ENCODE measurements around the gene NFATC1.

Gene NFATC1

DNA sequence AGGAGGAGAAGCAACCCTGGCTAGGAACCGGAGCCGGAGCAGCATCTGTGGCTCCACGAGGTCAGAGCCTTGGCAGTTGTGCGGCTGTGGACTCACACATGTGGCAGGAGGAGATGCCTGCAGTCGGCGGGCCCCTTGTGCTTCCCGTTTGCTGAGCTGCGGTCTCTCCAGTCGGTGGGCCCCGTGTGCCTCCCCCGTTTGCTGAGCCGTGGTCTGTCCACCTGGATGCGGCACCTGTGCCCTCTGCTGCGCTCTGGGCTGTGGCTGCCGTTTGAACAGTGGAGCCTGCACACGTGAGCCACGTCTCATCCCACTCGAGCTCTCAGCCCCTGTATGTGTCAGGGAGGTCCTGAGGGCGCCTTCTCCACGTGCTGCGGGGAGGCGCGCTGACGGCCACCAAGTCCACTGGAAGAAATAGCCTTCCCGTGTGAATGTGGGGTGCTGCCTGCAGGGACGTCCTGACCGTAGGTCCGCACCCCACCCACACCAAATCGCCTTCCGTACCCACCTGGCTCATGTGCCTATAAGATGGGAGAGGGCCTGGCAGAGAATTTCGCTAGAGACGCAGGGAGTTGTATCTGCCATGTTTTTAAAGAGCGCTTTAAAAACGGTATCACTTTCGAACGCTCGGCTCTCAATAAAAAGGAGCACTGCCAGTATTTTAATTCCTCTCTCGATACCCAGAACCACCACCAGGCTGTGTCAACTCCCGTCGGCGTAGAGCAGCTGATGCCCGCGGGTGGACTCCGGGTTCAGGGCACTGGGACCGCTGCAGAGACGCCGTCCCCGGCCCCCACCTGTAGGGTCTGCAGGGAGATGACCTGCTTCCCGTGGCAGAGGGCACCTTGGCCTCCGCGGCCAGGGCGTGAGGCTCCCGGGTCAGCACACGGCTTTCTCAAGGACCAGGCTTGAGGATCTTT lies 117.0 kb downstream of the NFATC1 start:
- H3K27ac ChIP-seq: no peak overlapping the region
- no peak for DNase-seq (ENCODE audit: low read depth, low spot score)

DNA sequence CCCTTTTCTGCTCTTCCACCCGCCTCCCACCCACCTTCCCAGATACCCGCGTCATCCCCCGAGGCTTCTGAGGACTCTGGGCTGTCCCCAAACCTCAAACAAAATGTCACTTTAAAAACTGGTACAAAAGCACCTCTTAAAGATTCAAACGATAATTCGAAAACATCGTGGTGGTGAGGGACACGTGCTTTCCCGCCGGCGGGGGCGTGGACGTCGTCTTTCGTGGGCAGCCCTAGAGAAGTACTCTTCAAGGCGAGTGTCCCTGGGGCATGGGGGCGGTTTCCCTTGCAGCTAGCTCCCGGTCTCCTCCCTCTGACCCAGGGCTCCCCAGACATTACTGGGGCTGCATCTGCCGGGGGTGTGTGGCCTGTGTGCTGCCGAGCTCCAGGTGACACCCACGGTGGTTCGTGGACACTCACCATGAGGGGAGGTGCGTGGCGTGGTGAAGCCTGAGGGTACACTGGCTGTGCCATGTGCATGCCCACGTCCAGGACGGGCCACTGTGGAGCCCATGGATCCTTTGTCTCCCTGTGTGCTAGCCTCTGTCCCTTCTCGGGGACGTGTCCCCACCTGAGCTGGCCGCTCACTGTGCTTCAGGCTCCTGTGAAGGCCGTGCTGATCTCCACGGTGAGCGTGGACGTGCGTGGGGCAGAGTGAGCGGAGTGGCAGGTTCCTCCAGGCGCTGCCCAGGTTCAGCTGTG lies 117.8 kb downstream of the NFATC1 start:
- no peak overlapping the region for H3K27ac ChIP-seq
- DNase-seq (ENCODE audit: low read depth, low spot score): no peak

DNA sequence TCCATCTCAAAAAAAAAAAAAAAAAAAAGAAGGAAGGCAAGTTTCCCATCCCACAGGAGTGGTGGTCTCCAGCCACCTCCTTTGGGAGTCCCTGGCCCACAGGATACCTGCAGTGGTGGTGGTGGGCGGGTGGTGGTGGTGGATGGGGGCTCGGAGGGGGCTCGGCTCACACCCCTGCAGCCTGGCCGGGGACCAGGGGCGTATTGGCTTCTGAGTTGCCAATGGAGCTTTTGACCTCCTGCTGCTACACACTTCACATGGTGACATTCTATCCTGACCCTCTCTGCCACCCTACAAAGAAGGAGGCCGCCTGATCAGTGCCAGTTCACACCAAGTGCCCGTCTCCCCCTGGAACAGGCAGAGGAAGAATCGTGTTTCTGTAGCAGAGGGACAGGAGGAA lies 119.6 kb downstream of the NFATC1 start:
- H3K27ac ChIP-seq: no peak overlapping the region
- no peak for DNase-seq (ENCODE audit: low read depth, low spot score)

DNA sequence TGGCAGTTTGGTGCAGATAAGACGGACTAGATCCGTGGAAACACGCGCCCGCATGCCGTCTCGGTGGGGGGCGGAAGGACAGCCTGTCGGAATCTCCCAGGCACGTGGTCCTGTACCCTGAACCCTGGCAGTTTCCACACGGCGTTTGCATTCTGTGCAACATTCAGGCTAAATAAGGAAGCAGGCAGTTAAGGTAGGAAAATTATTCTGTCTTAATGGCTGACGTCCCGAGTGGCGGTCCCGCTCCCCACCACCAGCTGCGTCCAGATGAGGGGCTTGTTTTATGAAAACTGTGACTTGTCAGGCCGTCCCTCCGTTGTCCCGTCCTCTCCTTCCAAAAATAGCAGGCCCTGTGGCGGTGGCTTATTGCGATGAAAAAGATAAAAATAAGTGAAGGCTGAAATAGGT lies 120.2 kb downstream of the NFATC1 start:
- DNase-seq (ENCODE audit: low read depth, low spot score): no peak
- no peak overlapping the region for H3K27ac ChIP-seq

DNA sequence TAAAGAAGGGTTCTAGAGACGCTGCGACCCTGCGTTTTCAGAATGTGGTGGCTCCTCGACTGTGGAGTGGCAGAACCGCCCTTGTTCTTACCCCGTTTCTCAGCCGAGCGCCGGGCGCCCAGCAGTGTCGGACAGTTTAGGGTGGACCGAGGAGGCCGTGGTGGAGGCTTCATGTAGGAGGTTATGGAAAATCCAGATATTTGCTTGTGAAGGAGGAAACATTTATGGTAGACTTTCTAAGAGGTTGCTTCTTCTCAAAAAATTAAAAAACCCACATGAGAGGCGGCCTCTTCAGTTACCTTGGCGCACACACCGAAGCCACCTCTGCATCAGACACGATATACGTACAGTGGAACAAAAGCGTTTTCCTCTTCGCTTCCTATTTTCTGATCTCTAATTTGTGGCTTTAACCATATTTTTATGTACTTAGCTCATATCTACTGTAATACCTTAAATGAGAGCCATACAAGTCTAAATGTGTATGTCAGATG lies 120.8 kb downstream of the NFATC1 start:
- DNase-seq (ENCODE audit: low read depth, low spot score): no peak
- no peak overlapping the region for H3K27ac ChIP-seq

DNA sequence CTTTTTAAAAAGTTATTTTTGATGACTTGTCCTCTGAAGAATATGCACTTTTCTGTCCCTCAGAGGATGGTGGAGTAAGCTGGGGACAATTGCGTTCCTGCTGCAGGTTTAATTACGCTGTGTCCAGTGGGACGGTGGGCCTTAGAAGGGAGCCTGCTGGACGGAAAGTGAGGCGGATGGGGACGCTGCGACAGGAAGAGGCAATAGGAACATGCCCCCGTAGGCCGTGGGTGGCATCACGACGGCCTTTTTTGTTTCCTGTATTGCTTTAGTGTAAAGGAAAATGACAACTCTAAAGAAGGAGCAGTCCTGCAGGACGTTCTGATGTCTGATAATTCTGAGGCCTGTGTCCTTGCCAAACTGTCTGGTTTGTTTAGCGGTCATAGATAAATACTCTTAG lies 121.6 kb downstream of the NFATC1 start:
- no peak overlapping the region for H3K27ac ChIP-seq
- DNase-seq (ENCODE audit: low read depth, low spot score): no peak

GRCh38 chr18:79518028-79518682 lies 122.4 kb downstream of the NFATC1 start:
- no peak overlapping the region for H3K27ac ChIP-seq
- DNase-seq (ENCODE audit: low read depth, low spot score): no peak

- no peak for DNase-seq (ENCODE audit: low read depth, low spot score)
- H3K27ac ChIP-seq: no peak overlapping the region
Measured at GRCh38 chr18:79518683-79519128, 123.0 kb downstream of the NFATC1 start.

GRCh38 chr18:79519751-79520477 lies 124.2 kb downstream of the NFATC1 start:
- no peak for DNase-seq (ENCODE audit: low read depth, low spot score)

DNA sequence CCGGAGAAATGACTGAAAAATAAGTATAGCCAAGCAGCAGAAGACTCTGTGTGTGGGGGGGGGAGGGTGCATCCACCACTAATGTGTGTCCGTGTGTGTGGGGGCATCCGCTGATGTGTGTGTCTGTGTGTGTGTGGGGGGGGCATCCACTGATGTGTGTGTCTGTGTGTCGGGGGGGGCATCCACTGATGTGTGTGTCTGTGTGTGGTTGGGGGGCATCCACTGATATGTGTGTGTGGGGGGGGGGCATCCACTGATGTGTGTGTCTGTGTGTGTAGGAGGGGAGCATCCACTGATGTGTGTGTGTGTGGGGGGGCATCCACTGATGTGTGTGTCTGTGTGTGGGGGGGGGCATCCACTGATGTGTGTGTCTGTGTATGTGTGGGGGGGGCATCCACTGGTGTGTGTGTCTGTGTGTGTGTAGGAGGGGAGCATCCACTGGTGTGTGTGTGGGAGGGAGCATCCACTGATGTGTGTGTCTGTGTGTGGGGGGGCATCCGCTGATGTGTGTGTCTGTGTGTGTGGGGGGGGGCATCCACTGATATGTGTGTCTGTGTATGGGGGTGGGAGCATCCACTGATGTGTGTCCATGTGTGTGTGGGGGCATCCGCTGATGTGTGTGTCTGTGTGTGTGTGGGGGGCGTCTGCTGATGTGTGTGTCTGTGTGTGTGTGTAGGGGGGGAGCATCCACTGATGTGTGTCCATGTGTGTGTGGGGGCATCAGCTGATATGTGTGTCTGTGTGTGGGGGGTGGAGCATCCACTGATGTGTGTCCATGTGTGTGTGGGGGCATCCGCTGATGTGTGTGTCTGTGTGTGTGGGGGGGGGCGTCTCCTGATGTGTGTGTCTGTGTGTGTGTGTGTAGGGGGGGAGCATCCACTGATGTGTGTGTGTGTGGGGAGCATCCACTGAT lies 125.0 kb downstream of the NFATC1 start:
- H3K27ac ChIP-seq: no peak overlapping the region
- no peak for DNase-seq (ENCODE audit: low read depth, low spot score)

More at GRCh38 chr18:79519751-79520477, 124.2 kb downstream of the NFATC1 start:
- H3K27ac ChIP-seq: no peak overlapping the region

- H3K27ac ChIP-seq: no peak overlapping the region
- no peak for DNase-seq (ENCODE audit: low read depth, low spot score)
Measured at GRCh38 chr18:79521416-79522205, 125.9 kb downstream of the NFATC1 start.

- no peak for DNase-seq (ENCODE audit: low read depth, low spot score)
Measured at GRCh38 chr18:79522451-79523205, 126.9 kb downstream of the NFATC1 start.

DNA sequence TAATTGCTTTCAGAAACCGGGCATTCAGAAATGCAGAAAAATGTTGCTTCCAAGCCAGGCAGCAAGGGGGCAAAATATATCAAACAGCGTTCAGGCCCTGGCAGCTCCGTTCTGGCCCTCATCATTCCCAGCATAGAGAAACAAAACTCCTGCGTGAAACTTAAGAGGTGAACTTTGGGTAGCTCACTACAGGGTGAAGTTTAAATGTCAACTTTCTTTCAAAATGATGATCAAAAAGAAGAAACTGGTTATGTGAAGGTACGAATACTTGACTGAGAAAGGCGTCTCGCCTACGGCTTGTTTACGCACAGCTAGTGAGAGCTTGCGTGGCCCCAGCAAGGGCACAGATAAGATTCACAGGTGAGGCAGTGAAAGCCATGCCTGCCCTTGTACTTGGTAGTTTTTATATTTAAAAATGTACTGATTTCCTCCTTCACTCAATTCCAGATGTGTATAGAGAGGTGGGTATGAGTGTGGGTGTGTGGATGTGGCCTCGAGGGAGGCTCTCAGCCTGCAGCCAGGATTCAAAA lies 127.5 kb downstream of the NFATC1 start:
- no peak for DNase-seq (ENCODE audit: low read depth, low spot score)
- no peak overlapping the region for H3K27ac ChIP-seq

More at GRCh38 chr18:79522451-79523205, 126.9 kb downstream of the NFATC1 start:
- H3K27ac ChIP-seq: no peak overlapping the region

DNA sequence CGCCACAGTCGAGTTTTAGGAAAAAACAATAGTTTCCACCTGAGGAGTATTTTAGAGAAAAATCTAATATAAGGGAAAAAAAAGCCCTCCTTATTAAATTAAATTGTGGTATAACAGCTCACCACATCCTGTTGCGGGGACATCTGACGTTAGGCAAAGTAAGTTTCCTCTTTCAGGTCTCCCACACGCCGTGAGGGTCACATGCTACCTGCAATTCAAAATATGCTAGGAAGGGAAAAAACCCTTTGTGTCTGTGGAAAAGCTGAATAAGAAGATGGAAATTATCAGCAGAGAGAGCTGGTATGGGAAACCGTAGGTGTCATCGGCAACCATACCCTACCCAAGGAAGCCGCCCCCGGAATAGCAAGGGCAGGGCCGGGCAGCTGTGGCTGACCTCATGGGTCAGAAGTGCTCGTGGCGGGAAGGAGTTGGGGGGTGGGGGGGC lies 128.0 kb downstream of the NFATC1 start:
- no peak for DNase-seq (ENCODE audit: low read depth, low spot score)

GRCh38 chr18:79524181-79525078 lies 128.7 kb downstream of the NFATC1 start:
- no peak overlapping the region for H3K27ac ChIP-seq
- no peak for DNase-seq (ENCODE audit: low read depth, low spot score)

More for the DNA sequence above, 128.0 kb downstream of the NFATC1 start:
- no peak overlapping the region for H3K27ac ChIP-seq

Data from epithelial cell of prostate (primary cell).